Endometrial microvascular endothelial cells (primary cell): ENCODE measurements around the gene CELSR1. TPM values are rescaled to one million over a fixed set of nuclear protein-coding genes. Genes with fewer than 3 reads are reported as not detected.

ENCODE experiments used
- in situ Hi-C: cut with HindIII; loops from 2 replicates; pipeline ENCODE4 v1.10.0; 2017; ENCODE audit warnings: low sequenced_read_pairs, low pct_unique_long_range_greater_than_20kb; ENCODE audit errors: inconsistent ontology term
- total RNA-seq: library from RNA; depleted of rRNA; stranded (reverse); fragments of >200 nt; gene quantifications from one replicate; pipeline ENCODE4 v1.2.3, GENCODE V29; 2015; ENCODE audit errors: inconsistent ontology term

The CELSR1 gene
- total RNA-seq, 1 donor from 2014 or later = 0.19 TPM

DNA sequence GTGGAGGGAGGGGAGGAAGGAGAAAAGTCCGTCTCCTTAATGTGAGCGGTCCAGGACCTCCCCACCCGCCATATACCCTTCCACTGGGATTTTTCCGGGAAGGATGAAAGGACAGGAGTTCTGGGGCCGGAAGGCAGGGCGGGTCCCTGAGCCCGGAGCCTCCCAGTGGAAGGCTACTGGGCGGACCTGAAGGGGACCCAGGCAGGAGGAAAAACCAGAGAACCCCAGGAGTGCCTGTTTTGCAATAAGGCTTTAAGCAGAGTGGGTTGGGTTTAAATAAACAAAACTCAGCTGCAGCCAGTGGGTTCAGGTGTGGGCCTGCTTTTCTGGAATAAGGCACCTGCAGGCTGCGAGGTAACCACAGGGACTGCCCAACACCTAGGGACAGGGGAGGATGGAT lies 1.7 kb upstream of the CELSR1 start:
- in situ Hi-C loops = no loop called here

DNA sequence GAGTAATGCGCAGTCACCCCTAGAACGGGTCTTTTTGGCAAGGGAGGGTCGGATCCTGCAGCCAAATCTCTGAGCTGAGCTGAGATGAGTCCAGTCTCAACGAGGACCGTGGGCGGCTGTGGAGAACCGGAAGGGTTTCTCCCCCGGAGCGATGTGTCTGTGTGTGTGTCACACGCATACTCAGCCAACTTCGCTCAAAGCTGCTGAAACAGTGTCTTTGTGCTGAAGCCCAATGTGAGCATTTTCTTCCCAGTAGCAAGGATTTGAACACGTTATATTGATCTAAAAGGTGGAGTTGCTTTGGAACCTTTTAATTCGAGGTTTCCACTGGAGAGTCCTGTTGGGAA lies 1.4 kb upstream of the CELSR1 start:
- in situ Hi-C loops = no loop called here

DNA sequence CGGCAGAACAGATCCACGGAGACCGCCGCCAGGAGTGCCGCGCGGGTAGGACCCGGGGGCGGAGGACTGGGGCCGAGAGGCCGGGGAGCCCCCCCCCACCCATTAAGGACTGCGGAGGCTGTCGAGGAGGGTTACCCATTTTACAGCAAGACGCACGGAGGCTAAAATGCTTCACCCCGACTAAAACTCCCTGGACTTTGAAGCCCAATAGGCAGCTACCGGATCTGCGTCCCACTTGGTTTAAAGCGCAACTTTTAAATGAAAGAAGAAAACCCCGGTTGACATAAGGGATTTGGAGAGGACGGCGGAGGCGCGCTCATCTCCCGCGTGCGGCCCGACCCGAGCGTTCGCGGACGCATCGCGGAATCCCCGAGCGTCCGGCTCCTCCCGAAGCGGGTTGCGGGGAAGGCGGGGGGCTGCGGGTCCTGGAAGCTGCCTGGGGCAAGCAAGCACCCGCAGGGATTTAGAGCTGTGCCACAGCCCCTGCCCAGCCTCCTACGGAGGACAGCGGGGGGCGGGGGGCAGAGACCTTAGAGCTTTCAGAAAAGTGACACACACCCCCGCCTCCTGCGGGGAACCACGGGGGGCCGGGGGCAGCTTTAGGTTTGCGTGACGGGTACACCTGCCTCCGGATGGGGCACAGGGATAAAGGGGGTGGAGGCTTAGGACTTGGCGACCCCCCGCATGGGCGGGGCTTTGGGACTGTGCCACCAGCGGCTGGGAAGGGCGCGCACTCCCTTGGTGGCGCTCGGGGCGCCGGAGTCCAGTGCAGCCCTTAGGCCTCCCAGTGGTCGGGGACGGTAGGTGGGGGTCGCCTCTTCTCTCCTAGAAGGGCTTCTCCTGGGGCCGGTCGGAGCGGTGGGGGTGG lies 760 bp upstream of the CELSR1 start:
- in situ Hi-C loops = no loop called here

DNA sequence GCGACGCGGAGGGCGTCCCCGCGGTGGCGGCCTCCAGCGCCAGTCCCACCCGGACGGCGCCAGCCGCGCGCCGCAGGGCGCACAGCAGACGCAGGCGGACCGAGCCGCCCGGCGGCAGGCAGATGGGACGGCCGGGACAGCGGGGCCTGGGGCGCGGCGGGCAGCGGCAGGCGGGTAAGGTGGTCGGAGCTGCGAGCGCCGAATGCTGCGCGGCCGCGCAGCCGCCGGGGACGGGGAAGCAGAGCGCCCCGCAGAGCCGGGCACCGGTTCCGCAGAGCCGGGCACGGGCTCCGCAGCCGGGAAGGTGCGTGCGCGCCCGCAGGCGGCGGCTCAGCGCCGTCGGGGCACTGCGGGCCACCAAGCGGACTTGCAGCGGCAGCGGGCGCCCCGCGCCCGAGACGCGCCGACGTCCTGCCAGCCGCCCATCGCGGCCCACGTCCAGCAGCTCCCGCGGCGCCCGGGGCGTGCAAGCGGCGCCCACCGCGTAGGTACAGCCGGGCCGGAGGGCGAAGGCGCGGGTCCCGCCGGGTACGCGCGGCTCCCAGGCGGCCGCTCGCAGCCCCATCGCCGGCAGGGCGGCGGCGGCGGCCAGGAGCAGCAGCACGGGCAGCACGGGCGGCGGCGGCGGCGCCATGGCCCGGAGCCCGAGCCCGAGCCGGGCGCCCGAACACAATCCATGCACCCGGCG lies 739 bp downstream of the CELSR1 start:
- in situ Hi-C loops = no loop called here

DNA sequence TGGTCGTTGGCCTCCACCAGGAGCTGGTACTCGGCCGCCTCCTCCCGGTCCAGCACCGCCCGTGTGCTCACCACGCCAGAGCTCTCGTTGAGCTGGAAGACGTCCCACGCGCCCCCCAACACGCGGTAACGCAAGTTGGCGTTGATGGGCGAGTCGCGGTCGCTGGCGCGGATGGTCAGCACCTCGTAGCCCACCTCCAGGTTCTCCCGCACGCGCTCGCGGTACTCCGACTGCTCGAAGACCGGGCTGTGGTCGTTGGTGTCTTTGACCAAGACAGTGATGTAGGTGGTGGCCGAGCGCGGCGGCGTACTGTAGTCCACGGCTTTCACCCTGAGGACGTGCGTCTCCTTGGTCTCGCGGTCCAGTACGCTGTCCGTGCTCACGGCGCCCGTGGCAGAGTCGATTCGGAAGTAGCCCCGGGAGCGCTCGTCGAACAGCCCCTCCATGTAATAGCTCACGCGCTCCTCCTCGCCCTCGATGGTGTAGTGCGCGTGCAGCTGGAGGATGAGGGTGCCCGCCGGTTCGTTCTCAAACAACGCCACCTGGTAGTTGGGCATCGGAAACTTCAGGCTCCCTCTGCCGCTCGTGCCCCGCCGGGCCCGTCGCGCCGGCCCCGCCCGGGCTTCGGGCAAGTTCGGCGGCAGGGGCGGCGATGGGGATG lies 1.4 kb downstream of the CELSR1 start:
- in situ Hi-C loops = no loop called here

DNA sequence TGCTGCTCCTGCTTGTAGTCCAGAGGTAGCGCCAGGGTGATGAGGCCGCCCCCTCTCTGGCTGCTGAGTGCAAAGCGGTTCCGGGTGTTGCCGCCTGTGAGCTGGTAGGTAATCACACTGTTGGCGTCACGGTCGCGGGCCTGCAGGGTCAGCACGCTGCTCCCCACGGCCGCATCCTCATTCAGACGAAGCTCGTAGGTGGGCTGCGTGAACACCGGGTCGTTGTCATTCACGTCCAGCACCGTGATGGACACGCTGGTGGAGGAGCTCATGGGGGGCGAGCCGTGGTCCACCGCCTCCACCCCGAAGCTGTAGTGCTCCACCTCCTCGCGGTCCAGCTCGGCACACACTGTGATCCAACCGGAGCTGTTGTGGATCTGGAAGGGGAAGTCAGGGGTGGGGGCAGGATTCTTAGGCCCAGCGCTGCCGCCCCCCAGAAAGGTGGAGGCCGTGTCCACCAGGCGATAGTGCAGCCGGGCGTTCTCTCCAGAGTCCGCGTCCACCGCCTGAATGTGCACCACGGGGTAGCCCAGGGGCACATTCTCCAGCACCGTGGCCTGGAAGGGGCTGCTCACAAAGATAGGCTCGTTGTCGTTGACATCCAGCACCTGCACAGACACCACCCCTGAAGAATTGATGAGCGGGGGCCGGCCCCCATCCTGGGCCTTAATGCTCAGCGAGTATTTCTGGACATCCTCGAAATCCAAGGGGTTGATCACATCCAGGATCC lies 2.4 kb downstream of the CELSR1 start:
- in situ Hi-C loops = no loop called here

DNA sequence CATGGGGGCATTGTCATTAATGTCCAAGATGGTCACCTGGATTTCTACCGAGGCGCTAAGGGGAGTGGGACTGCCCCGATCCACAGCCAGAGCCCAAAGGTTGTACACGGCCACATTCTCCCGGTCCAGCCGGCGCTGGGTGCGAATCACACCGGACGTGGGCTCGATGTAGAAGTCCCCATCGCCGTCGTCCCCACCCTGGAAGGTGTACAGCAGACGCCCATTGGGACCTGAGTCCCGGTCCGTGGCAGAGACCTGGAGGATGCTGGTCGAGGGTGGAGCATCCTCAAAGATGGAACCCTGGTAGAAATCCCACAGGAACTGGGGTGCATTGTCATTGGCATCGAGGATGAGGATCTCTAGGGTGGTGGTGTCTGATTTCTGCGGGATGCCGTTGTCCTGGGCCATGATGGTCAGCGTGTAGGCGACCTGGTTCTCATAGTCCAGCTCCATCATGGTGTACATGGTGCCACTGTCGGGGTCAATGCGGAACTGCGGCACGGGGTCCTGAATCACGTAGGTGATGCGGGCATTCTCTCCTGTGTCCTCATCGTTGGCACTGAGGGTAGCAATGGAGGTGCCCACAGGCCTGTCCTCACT lies 3.1 kb downstream of the CELSR1 start:
- in situ Hi-C loops = no loop called here

DNA sequence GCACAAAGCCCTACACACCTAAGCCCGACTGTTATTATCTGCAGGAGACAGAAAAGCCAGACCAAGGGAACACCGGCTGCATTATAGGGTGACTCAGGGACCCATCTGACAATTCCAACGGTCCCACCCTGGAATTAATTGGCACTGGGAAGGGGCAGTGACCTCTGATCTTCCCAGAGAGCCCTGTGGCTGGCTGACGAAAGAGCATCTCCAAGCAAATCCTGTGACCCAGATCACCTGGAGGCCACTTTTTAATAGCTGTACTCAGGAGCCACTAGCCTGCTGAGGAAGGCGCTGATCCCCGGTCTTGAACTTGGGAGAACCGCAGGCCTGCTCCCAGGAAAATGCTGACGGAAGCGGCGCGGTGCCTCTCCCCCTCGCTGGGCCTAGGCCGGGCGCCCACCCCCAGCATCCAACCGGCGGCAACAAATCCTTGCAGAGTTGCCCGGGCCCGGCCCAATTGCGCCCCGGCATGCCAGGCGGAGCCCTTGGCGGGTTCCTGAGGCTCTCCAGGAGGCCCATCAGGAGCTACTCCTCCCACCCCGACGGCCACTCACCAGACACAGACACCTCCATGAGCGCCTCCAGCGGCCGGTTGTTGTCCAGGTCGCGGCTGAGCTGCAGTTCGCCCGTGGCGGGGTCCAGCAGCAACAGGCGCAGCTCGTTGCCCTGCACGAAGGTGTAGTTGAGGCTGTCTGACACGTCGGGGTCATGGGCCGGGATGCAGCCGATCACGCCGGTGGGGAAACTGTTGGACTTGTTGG lies 4.2 kb downstream of the CELSR1 start:
- in situ Hi-C loops = no loop called here

DNA sequence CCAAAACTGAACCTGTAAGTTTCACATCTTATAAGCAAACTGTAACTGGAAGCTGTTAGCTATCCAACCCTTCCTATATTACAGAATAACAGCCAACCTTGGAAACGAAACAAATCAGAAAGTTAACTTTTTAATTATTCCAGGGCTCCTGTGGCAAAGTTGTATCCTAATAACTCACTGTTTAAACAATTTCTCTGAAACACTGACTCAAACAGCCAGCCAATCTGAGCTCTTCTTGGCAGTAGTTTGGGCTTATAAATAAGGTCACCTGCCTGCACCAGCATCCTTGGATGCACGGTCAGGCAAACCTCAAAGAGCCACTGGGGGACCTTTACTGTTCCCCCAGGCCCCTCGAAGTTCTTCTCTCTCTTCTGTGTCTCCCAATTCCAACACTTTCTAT lies 5.0 kb downstream of the CELSR1 start:
- in situ Hi-C loops = no loop called here

DNA sequence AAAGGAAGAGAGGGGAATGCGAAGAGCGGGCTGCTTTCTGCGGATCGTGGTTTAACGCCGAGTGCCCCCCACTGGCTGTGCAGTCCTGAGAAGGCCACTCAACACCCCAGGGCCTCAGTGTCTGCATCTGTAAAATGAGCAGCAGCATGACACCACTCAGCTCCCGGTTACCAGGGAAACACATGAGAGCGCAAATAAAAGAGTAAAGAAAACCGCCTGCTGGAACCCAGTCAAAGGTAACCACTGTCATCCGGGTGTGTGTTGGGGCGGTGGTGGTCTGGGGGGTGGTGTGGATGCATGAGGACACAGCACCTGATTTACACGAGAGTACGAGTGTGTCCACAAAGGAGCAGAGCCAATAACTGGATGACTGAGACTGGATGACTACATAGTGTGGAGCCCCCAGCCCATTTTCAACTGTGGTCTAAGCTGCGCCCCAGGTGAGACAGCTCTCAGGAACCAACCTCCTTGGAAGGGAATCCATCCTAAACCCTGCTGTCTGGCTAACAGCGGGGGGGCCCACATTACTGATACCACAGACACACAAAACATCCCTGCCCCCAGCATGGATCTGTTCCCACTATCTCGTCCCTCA lies 5.7 kb downstream of the CELSR1 start:
- in situ Hi-C loops = no loop called here

DNA sequence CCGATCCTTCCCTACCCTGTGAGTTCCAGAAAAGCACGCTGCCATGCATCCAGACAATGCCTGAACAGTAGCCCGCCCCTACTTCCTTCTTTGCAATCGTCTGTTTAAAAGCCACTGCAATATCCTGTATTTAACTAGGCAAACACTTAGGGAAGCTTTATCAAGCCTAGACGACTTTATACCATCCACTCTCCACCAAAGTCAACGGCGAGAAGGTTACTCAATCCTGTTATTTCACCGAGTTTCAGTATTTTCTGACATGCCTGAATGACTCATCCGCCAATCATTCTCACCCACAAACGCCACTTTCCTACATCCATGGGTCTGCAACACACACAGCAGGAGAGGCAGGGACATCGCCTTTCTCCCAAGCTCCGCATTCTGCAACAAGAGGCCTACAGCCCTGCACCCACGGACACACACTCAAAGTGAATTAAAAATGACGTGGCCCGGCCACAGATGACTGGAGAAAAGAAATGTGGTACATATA lies 9.3 kb downstream of the CELSR1 start:
- in situ Hi-C loops = no loop called here

DNA sequence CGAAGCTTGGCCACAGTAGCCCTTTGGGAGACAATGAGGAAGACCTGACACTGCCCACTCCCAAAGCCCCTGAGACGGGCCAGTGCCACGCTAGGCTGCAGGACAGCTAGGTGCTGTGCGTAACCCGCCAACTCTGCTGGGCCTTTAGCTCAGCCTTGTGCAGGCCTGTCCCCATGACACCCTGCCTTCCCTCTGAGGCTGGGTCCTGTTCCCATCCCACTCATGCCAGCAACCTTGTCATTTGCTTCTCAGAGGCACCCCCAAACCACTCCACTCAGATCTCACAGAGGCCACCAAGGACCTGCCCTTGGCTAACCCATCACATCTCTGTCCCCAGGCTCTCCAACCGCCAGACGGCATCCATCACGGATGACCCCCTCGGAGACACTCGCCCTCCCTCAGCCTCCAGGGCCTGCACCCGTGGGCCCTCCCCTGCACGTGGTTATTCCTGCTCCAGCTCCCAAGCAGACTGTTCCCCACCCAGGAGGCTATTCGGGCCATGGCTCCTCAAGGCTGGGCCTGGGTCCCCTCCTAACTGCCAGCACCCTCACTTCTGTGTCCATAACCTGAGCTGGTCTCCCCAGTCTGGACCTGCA lies 11.1 kb downstream of the CELSR1 start:
- in situ Hi-C loops = no loop called here

DNA sequence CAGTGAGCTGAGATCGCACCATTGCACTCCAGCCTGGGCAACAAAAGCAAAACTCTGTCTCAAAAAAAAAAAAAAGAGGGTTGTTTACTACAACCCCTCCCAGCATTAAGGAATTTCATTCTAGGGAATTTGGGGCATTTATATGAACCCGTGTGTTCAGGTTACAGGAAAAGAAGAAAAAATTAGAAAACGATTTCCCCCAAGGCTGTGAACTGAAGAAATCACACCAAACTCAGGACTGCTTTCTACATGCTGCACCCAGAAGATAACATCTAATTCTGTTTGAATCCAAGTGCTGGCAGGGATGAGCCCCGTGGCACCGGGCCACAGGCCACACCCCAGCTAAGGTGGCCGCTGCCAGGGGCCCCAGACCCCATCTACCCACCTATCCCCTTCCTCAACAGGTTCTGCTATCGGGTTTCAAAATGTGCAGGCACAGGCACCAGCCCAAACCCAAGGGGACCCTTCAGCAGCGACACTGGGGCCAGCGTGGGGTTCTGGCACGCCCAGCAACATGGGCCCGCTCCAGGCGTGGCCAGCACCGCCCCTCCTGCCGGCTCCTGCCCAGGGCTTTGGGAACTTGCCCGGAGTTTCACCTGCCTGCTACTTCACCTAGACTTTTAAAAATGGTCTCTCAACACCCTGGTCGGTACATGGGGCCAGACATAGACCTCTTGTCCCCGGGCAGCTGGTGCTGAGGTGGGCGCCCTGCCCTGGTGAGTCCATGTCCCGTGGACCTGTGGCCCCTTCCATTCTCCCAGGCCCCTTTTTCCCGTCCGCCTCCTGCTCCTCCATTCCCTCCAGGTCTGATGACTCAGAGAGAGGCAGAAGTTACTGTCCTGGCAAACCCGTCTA lies 11.8 kb downstream of the CELSR1 start:
- in situ Hi-C loops = no loop called here

DNA sequence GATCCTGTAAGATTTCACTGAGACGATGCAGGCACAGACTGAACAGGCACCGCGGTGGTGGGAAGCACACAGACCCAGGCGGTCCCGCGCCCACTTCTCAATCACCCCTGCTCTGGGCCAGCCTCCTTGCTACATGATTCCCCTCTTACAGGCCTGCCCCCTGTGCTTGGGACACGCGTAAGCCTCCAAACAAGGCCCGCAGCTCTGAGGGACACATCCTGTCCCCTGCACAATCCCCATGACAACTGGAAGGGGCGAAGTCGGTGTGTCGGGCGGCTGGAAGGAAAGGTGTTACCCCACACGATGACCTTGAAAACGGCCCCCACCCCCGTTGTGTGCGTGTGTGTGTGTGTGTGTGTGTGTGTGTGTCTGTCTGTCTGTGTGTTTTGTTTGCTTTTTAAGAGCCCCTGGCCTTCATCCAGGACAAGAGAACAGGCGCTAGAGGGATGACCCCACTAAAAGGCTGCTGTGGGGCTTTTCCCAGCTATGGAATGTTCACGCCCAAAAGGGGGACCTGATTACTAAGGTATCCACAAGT lies 13.1 kb downstream of the CELSR1 start:
- in situ Hi-C loops = no loop called here

DNA sequence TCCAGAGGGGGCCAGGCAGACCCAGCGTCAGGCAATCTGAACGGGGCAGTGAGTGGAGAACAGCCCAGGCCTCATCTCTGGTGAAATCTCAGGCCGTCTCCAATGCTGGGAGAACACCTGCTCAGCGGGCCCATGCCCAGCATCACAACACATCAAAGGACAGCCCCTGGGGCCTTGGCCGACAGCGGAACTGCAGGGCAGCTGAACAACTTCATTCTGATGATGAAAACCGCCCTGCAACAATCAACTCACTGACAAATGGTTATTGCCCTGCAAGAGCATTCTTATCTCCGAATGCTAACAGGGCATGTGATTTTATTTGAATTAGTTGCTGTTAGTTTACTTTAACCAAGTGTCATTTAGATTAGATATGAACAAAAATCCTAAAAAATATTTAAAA lies 14.6 kb downstream of the CELSR1 start:
- in situ Hi-C loops = no loop called here

DNA sequence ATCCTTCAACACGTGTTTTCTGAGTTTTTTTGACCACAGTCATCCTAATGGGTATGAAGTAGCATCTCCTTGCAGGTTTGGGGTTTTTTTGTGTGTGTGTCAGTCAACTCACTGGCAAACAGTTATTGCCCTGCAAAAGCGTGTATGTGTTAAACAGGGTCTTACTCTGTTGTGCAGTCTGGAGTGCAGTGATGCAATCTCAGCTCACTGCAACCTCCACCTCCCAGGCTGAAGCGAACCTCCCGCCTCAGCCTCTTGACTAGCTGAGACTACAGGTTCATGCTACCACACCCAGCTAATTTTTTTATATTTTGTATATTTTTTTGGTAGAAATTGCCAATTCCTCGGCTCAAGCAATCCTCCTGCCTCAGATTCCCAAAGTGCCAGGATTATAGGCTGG lies 15.4 kb downstream of the CELSR1 start:
- in situ Hi-C loops = no loop called here
